ENCODE data around the gene PRRT4.

GRCh38 chr7:128358233-128358632 is 3.3 kb downstream of the PRRT4 start:
- TF ChIP-seq CTCF (IDR thresholded peaks at IDR 0.05) = no peak
- TF ChIP-seq EP300 (IDR thresholded peaks at IDR 0.05) = no peak
- no peak for TF ChIP-seq POLR2A (IDR thresholded peaks at IDR 0.05)
- no peak for TF ChIP-seq POLR2AphosphoS5 (IDR thresholded peaks at IDR 0.05)

Data from gastroesophageal sphincter (tissue), 3 donors.